NCI-H128 (cell line): ENCODE results near the gene IMPA2.

ENCODE experiments used
- DNase-seq: peaks from one replicate; lab custom pipeline; 2025; ENCODE audit not compliant: unreplicated experiment; lab: John Stamatoyannopoulos, UW

Gene IMPA2

GRCh38 chr18:11989966-11990380, 8.7 kb downstream of the IMPA2 start:
- no peak for DNase-seq

GRCh38 chr18:11990539-11990938, 9.2 kb downstream of the IMPA2 start:
- DNase-seq = no peak

GRCh38 chr18:11991021-11991795, 9.9 kb downstream of the IMPA2 start:
- DNase-seq = no peak

- DNase-seq = no peak
Observed at GRCh38 chr18:11992096-11992790, 10.9 kb downstream of the IMPA2 start.

- no peak for DNase-seq
Observed at GRCh38 chr18:11993264-11993916, 12.1 kb downstream of the IMPA2 start.

GRCh38 chr18:11994336-11994702, 13.0 kb downstream of the IMPA2 start:
- DNase-seq = no peak

- DNase-seq = no peak
Observed at GRCh38 chr18:11994703-11995444, 13.6 kb downstream of the IMPA2 start.

GRCh38 chr18:11995445-11996189, 14.3 kb downstream of the IMPA2 start:
- DNase-seq = peak; percentile 8

GRCh38 chr18:11996190-11996754, 15.0 kb downstream of the IMPA2 start:
- DNase-seq = no peak

- DNase-seq = no peak
Observed at GRCh38 chr18:11996907-11997306, 15.6 kb downstream of the IMPA2 start.

GRCh38 chr18:11997466-11997865, 16.2 kb downstream of the IMPA2 start:
- DNase-seq = no peak

GRCh38 chr18:11998193-11998592, 16.9 kb downstream of the IMPA2 start:
- DNase-seq = no peak

- no peak for DNase-seq
Observed at GRCh38 chr18:11999429-11999828, 18.1 kb downstream of the IMPA2 start.

- DNase-seq = no peak
Observed at GRCh38 chr18:12000072-12000659, 18.9 kb downstream of the IMPA2 start.

GRCh38 chr18:12001421-12001820, 20.1 kb downstream of the IMPA2 start:
- DNase-seq = no peak

- DNase-seq = no peak
Observed at GRCh38 chr18:12003894-12004293, 22.6 kb downstream of the IMPA2 start.

GRCh38 chr18:12005538-12006487, 24.5 kb downstream of the IMPA2 start:
- DNase-seq = no peak

- no peak for DNase-seq
Observed at GRCh38 chr18:12006488-12006840, 25.2 kb downstream of the IMPA2 start.

GRCh38 chr18:12007063-12007462, 25.8 kb downstream of the IMPA2 start:
- no peak for DNase-seq
